Measurements from ENCODE around the gene STPG2.

DNA sequence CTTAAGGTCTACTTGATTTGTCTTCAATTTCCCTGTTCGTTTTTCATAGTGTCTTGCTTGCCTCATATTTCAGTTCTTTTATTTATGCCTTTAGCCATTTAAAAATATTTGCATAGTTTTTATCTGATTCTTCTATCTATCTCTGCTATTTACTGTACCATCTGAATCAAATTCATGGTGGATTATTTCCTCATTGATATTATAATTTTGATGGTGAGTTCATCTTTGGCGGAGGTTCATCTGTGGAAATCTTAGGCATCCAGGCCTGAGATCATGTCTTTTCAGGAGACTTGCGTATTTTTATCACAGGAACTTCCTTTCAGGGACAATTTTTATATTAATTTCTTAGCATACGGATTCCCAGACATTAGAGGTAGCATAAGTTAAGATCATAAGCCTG is 275.2 kb downstream of the STPG2 start:
- TF ChIP-seq CTCF (conservative IDR thresholded peaks at IDR 0.05; ENCODE audit: low read length) (no peak), EZH2phosphoT487 (IDR thresholded peaks at IDR 0.05; ENCODE audit: borderline replicate concordance, low read depth, low read length) (no peak)
